H1 (cell line): ENCODE data around the gene NDUFA13. TPM values are rescaled to one million over a fixed set of nuclear protein-coding genes. Genes with fewer than 3 reads are reported as not detected.

Experiments
- BRCA1 ChIP-seq: IDR thresholded peaks from 2 replicates; pipeline ENCODE4 v1.6.1; 2012; ENCODE audit warnings: low read depth, low read length, improper control_type of control experiment
- CEBPB ChIP-seq: IDR thresholded peaks from 2 replicates; pipeline ENCODE4 v1.6.1; 2012; ENCODE audit warnings: low read depth, low read length
- GTF2F1 ChIP-seq: IDR thresholded peaks from 2 replicates; pipeline ENCODE4 v1.6.1; 2012; ENCODE audit warnings: low read depth, low read length, improper control_type of control experiment, borderline replicate concordance
- RXRA ChIP-seq: IDR thresholded peaks from 2 replicates; pipeline ENCODE4 v1.6.1; 2011; ENCODE audit warnings: low read depth, mild to moderate bottlenecking, low read length, moderate library complexity; ENCODE audit not compliant: insufficient read depth
- TBP ChIP-seq: IDR thresholded peaks from 2 replicates; pipeline ENCODE4 v1.6.1; 2011; ENCODE audit warnings: low read depth, low read length, improper control_type of control experiment
- polyA plus RNA-seq, 7 experiments: library from polyadenylated mRNA; depleted of rRNA in 3 of 7; stranded (reverse) in 5 of 7; unstranded in 2 of 7; fragments of >200 nt in 5 of 7; fragments of 200-250 nt in 2 of 7; gene quantifications; 1 replicate in 5 of 7; 2 replicates in 1 of 7; 4 replicates in 1 of 7; pipeline versions ENCODE4 v1.2.1 to v1.2.3, GENCODE V29; 2011 to 2013; ENCODE audit warnings: missing spikeins in 2 of 7, mixed read lengths in 2 of 7
- total RNA-seq: library from RNA; stranded (reverse); fragmentation: NEBNext Ultra II Directional; extraction: Animal tissue kit (Norgen Biotek cat#: 25700); gene quantifications from 2 replicates; pipeline ENCODE4 v1.2.1, GENCODE V29; 2021

The NDUFA13 gene
- total and polyA plus RNA-seq, 2 of the 8 experiments (the other 6 are each of a cell fraction or from before 2014, with no cell fraction given) = 413 to 1,105 TPM

DNA sequence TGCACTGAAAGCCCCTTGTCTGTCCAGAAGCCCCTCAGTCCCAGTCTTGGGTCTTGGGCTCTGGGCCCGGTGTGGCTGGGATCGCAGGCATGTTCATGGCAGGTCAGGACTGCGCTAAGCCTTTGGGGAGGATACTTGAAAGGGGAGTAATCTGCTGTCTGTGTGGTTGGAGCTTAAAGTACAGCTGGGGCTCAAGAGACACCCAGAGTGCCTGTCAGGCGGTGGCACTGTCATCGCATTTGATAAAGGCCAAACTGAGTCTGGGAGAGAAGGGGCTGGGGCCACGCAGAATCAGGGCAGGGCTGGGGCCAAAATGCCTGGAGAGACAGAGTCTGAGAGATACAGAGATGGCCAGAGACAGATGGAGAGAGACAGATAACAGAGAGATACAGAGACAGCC is 17.8 kb downstream of the NDUFA13 start (continued):
- TF ChIP-seq TBP = no peak
- no peak for TF ChIP-seq GTF2F1
- TF ChIP-seq RXRA = no peak
- TF ChIP-seq BRCA1 = no peak
- TF ChIP-seq CEBPB = no peak
